ENCODE measurements around the gene C14orf119. TPM values are rescaled to one million over a fixed set of nuclear protein-coding genes. Genes with fewer than 3 reads are reported as not detected.
"Not testable (repeated sequence)": the region's sequence is repeated elsewhere in the genome, so short reads cannot be mapped to it uniquely, and the experiment has no call there.

Gene C14orf119
- total RNA-seq, 1 donor from 2014 or later: 38.6 TPM

DNA sequence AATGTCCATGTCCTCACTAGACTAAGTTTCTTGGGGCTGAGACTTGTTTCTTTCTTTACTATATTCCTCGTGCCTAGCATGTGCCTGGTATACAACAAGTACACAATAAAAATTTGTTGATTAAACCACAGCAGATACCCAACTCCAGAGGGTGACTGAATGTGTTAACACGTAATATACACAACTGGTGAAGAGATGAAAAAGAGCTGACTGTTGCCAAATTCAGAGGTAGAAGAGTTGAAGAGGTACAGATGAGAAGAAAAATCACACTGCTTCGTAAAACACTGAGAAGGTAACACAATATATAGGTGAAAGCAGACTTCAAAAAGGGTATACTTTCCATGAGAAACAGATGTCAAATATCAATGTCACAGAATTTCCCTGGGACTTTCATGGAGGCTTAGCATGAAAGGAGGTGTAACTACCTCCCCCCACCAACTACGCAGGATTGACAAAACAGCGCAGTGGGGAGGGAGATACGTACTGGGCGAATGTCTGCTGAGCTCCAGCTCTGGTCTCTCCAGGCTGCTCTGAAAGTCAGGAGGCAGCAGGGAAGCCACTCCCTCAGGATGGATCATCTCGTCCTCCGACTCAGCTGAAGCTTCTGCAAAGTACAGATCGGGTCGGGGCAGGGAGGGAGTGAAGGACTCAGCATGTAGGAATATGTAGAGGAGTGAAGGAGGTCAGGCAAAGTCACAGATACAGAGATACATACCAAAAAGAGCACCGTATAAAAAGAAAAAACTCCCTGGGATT, 5.6 kb upstream of the C14orf119 start:
- DNase-seq (ENCODE audit: low read depth in 2 of 2): no peak

DNA sequence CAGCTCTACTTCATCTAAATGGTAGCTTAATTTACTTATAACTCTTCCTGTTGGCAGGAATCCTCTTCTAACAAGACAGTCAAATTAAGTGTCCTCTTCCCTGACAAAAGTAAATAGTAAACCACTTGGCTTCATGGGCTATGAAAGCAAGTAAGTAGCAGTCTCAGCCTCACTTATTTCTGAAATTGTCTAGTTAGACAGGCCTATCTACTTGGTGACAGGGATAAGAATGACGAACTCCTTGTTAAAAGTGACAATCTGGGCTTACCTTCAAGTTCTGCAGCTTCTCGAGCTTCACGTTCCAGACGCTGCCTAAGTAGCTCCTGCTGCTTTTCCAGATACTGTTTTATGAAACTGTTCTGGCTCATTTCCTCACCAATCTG, 5.1 kb upstream of the C14orf119 start:
- no peak for DNase-seq (ENCODE audit: low read depth in 2 of 2)

DNA sequence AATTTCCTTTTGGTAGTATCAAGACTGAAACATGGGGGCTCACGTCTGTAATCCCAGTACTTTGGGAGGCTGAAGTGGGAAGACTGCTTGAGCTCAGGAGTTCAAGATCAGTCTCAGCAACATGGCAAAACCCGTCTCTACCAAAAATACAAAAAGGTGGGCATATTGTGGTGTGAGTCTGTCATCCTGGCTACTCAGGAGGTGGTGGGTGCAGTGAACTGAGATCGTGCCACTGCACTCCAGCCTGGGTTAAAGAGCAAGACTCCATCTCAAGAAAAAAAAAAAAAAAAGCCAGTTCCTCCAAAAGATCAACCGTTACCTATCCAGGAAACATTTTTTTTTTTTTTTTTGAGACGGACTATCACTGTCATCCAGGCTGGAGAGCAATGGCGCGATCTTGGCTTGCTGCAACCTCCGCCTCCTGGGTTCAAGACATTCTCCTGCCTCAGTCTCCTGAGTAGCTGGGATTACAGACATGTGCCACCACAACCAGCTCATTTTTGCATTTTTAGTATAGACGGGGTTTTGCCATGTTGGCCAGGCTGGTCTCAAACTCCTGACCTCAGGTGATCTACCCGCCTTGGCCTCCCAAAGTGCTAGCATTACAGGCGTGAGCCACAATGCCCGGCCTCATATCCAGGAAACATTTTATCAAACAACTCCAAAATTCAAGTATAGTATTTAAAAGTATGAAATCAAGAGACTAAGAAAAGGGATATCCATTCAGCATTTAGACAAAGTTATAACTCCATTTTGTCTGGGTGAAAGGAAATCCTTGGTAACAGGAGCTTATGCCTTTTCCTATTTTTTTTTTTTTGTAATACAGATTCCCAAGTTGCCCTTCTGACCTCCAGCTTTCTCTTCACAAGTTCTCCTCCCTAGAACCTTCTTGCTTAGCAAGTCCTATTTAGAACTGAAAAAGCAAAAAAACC, 3.7 kb upstream of the C14orf119 start:
- no peak for DNase-seq (ENCODE audit: low read depth in 2 of 2)

DNA sequence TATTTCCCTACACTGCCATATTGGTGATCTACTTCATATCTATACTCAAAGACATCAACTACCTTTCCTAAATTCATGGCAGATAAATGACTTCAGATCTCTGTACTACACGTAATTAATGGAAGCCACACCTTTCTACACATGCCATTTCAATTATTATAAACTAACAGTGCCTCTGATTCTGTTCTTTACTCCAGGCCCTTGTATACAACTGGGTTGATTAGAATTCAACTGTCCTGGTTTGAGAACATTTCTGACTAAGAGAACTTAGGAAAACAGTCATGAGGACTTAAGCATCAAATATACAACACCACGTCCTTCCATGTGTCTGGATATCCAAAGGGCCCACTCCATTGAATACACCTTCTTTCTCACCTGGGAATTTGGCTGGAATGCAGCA, 2.2 kb upstream of the C14orf119 start:
- DNase-seq (ENCODE audit: low read depth in 2 of 2): no peak

DNA sequence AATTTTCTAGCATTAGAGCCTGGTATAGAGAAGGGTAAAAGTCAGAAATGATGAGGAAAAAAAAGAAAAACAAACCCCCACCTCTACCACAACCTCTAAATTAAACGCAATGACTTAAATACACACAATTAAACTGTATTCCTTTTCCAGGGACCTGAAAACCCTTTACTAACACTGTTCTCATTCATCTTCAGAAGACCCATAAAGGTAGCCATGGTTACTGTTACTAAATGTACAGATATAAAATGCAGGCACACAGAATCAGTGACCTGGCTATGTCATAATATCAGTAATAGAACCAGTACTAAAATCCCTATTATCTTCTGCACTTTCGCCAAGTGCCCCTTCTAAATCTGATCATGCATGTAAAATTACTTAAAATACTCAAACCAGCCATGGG, 1.8 kb upstream of the C14orf119 start:
- no peak for DNase-seq (ENCODE audit: low read depth in 2 of 2)

DNA sequence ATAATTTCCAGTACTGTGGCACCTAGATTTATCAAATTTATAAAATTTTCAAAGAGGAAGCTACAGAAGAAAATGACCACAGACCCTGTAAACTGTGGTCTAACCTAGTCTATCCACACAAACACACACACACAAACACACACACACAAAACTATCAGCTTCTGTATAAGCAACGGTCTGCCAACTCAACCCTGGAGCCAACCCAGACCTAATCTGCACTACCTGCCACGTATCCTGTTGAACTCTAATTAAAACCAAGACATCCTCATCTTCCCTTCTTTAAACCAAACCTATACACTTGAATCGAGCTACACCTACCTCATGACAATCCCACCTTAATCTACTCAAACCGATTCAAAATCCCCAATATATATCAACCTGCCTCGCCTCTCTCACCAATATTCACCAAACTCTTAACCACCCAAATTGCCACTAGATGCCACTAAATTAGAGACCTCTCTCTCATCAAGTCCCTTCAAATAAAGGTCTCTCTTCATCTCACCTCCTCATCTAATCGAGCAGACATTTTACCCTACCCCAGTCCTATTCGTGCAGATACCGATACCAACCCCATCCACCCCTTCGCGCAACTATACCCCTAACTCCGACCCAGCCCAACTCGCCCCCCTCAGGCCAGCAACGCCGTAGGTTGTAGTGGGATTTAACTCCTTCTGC, 1.2 kb upstream of the C14orf119 start:
- peak in 1 of 2 donors; percentile 26 for DNase-seq (ENCODE audit: low read depth in 2 of 2)

DNA sequence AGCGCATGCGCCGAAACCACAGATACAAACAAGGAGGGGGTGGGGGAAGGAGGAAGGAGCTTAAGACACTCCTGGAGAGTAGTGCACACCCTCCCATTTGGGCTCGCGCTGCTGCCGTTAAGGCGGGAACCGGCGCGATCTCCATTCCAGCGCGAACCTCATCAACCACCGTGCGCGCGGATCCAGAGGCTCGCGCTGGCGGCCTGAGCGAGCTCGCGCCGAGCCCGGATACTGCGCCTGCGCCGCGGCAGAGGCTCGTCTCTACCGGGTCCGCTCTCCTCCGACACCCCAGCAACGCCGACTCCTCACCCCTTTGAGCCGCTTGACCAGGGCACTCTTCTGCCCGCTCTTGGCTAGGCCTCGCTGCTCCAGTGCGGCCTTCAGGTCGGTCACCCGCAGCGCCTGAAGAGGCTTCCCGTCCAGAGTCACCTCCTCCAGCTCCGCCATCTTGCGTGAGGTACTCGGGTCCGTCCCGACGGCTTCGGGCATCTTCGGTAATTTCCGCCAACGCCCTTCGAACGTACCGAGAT, 574 bp upstream of the C14orf119 start, which contains the start of gene ACIN1:
Gene ACIN1 (minus strand): TSS at position 471 of the 530 bp plus-strand sequence. CDS start 24 bp downstream, at position 447.
- peak; percentile 54 to 89 for DNase-seq (ENCODE audit: low read depth in 2 of 2)

DNA sequence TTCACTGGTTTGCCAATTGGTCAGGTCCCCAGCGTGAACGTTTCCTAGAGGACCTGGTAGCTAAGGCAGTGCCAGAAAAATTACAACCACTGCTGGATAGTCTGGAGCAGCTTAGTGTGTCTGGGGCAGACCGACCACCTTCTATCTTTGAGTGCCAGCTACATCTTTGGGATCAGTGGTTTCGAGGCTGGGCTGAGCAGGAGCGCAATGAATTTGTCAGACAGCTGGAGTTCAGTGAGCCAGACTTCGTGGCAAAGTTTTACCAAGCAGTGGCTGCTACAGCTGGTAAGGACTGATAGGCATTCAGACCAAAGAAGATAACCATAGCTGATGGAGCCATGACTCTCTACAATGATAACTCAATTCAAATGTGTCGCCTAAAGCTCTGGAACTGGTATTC, 2.5 kb downstream of the C14orf119 start:
- no peak for DNase-seq (ENCODE audit: low read depth in 2 of 2)

DNA sequence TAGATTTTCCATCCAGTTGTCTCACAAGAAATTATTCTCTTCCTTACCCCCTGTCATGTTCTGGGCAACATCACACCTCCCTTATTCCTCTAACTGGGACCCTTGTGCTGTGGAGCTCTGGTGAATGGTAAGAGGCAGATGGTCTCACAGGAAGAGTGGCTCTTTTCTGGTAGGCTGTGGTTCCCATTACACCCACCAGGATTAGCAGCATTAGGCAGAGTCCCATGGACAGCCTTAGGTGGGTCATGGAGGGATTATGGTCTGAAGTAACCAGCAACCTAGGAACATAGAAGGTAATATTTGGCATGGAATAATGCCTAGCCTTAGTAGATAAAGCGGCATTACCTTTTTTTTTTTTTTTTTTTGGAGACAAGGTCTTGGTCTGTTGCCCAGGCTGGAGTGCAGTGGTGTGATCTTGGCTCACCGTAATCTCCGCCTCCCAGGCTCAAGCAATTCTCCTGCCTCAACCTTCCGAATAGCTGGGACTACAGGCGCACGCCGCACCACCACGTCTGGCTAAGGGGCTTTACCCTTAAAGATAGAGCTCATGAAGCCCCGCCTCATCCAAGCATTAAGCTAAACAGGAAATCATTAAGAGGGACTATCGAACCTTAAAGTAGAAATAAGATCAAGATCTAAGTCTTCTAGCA, 4.0 kb downstream of the C14orf119 start:
- no peak for DNase-seq (ENCODE audit: low read depth in 2 of 2)

DNA sequence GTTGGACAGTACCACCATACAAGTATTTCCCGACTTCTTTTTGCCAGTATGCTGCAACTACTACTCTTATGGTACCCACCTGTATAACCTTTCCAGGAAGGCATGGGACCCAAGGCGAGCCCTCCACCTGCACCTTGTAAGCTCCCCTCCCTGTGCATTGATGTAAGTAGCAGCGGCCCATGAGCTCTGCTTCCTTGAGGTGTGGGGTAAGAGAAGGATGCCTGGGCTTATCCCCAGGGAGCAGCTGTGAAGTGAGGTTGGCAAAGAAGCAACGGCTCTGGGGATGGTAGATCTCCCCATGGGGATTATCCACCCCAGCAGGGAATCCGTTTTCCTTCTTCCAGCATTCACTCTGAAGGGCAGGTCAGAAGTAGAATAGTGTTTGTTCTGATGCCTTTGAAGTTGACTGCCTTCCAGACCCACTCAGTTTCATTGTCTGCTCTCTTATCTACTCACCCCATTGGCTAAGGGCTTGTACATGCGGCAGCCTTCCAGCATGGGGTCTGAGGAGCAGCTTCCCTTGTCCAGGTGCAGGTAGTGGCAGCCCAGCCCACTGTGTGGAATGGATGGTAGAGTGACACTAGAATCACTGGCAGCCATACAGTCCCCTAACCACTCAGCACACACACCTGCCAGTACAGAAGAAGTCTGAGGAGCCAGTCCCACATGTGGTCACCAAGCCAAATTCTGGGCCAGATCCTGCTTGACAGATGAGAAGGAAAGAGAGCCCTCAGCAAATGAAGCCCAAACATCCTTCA, 6.1 kb downstream of the C14orf119 start:
- no peak for DNase-seq (ENCODE audit: low read depth in 2 of 2)

DNA sequence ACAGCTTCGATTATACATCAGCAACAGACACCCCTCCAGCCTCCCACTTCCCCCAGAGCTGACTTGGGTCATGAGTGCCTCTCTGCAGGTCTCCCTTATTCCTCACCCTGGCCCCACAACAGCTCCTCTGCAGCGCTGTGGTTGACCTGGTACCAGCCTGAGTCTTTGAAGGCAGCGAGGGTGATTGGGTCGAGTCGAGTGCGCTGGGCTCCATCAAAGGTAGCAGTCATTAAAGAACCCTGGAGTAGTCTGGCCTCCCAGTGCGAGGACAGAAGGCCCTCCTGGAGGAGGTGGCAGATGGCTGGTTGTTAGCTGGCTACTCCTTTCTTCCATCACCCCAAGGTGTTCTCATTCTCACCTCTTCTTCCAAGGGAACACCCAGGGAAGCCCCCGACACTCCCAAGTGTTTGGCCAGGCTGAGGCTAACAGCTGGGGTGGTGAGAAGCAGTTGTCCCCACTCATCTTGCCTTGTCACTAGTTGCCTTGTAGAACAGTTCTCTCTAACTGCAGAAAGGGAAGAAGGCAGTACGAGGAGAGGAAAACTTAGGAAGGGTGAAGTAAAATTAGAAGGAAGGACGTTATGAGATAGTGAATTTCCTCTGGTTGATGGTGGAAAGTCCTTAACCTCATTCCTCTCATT, 6.8 kb downstream of the C14orf119 start:
- no peak for DNase-seq (ENCODE audit: low read depth in 2 of 2)

DNA sequence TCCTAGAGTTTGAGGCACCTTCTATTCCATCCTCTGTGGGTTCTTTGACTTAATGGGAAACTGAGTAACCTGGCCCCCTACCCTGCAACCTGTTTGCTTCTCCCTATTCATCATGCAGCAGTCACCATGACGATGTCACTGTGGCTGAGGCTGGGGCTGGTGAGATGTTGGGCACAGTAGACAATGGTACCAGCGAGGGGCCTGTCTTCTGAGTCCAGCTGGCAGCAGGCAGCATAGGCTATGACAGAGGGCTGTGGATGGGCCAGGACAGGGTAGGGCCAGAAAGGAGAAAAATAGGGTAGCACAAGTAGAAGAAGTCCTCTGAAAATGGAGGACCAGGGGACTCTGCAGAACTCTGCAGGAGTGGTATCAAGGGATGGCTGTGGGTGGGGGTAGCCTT, 7.5 kb downstream of the C14orf119 start:
- no peak for DNase-seq (ENCODE audit: low read depth in 2 of 2)

DNA sequence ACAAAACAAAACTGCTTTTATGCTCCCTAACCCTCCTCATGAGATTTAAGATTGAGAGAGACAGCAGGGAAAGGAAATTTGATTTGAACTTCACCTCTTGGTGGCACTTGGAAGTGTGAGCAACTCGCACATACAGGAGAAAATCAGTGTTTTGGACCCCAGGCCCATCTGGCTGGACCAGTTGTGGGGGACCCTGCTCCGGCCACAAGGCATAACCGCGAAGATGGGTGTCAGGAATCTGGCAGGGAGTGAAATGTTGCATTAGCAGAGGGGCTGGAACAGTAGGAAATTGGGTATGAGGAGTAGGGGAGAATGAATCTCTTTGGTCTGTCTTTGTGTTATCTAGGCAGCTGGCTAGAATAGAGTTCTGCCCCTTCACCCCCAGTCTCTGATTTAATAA, 8.3 kb downstream of the C14orf119 start:
- DNase-seq (ENCODE audit: low read depth in 2 of 2): no peak

DNA sequence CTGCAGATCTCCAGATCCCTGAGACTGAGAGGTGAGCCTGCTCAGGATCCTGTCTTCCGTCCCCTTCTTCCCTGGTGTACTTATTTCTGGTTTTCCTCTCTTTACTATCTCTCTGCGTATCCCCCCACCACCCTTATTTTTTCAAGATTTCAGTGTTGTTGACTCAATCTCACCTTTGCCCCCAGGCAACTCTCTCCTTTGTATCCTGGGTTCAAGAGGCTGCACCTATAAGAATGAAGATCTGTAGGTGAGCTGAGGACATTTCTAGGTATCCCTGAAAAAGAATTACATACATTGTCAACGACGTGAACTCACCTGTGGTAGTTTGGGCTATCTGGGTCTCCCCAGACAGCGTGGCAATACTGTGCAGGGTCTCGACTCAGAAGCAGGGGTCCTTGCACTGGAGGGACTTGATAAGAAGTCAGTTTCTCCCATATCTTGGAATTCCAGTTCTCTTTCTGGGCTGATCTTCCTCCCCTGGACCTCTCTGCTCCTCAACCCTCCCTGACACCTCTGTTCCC, 8.8 kb downstream of the C14orf119 start:
- DNase-seq (ENCODE audit: low read depth in 2 of 2): no peak

DNA sequence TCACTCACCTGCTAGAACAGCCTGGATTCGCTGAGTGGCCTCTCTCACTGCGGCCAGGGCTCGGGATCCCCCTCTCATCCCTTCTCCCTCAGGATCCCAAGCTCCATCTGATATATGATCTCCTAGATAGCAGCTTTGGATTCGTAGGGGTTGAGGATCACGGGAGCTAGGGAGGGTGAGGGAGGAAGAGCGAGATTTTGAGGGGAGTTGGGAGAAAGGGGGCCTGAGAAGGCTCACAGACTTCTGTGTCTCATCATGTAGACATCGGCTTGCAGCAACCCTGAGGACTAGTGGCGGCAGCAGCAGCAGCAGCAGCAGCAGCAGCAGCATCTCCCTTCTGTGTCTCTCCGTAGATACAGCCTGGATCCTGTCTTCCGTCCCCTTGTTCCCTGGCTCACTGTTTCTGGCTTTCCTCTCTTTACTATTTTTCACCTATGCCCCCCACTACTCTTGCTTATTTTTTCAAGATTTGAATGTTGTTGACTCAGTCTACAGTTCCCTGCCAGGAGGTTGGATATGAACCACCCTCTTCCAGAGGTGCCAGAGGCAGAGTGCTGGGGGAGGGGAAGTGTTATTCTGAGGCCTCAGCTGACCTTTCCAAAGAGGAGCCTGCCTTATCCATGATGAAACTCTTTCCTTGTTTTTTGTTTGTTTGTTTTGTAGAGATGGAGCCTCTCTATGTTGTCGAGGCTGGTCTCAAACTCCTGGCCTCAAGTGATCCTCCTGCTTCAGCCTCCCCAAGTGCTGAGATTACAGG, 9.5 kb downstream of the C14orf119 start, which contains the start of gene CIROP:
Gene CIROP (minus strand): TSS at position 399 of the 757 bp plus-strand sequence. CDS start 69 bp downstream, at position 330.
- no peak for DNase-seq (ENCODE audit: low read depth in 2 of 2)

DNA sequence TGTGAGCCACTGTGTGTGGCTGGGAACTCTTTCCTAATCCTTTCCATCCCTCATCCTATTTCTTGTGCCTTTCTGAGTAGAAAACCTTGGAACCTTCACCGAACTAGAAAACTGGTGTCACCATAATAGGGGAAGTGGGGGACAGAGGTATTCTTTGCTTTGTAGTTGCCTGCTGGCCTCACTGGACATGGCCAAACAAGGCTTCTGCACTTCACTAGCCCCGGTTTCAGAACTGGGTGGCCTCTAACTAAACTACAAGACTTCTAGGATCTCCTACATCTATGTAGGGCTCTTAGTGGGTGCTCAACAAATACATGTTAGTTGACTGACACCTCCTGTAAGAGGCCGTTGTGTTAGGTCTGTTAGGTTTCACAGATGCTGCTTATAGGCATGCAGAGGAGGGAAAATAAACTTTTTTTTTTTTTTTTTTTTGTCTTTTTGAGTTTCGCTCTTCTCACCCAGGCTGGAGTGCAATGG, 10.1 kb downstream of the C14orf119 start:
- no peak for DNase-seq (ENCODE audit: low read depth in 2 of 2)

DNA sequence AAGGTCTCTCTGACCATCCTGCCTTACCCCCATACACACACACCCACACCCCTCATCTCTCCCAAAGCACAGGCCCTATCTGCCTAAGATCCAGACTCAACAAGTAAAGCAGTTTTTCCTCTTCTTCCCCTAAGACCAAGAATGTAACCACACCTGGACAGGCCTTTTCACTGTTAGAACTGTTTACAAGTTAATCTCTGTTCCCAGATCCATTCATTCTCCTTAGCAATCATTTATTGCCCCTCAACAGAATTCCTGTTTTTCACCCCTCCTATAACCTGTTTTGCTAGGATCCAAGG, 11.4 kb downstream of the C14orf119 start:
- no peak for DNase-seq (ENCODE audit: low read depth in 2 of 2)

DNA sequence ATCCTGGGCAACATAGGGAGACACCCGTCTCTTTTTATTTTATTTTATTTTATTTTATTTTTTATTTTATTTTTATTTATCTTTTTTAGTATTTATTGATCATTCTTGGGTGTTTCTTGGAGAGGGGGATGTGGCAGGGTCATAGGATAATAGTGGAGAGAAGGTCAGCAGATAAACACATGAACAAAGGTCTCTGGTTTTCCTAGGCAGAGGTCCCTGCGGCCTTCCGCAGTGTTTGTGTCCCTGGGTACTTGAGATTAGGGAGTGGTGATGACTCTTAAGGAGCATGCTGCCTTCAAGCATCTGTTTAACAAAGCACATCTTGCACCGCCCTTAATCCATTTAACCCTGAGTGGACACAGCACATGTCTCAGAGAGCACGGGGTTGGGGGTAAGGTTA, 12.3 kb downstream of the C14orf119 start:
- DNase-seq (ENCODE audit: low read depth in 2 of 2): not testable (repeated sequence)

DNA sequence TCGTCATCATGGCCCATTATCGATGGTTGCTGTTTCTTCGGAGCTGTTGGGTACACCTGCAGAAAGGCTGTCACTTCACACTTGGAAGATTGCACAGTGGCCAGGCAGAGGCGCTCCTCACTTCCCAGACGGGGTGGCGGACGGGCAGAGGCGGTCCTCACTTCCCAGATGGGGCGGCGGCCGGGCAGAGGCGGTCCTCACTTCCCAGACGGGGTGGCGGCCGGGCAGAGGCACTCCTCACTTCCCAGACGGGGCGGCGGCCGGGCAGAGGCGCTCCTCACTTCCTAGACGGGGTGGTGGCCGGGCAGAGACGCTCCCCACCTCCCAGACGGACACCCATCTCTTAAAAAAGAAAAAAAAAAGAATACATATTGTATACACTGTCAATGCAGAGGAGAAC, 12.9 kb downstream of the C14orf119 start:
- not testable (repeated sequence) for DNase-seq (ENCODE audit: low read depth in 2 of 2)
